Caco-2 (cell line): ENCODE data around the gene SIMC1. TPM values are rescaled to one million over a fixed set of nuclear protein-coding genes. Genes with fewer than 3 reads are reported as not detected.

Experiments used
- BruUV-seq: library from RNA; stranded (reverse); fragments of 400-500 nt; replicated peaks from 2 replicates; lab custom pipeline; 2021; lab: Mats Ljungman, UMichigan
- CTCF ChIA-PET: fragments of 300-600 bp; sonication (Branson Sonifier 250); formaldehyde crosslinking; loops from one replicate; lab custom pipeline; 2022; ENCODE audit warnings: antibody characterized with exemption; lab: Charles Lee
- POLR2A ChIA-PET: fragments of 300-600 bp; sonication (Branson Sonifier 250); formaldehyde crosslinking; loops from one replicate; lab custom pipeline; 2022; ENCODE audit warnings: antibody characterized with exemption; lab: Charles Lee
- DNase-seq, 2 experiments: peaks; one replicate each; pipeline versions ENCODE4 v3.0.0 to v3.0.0-alpha.2; 2020 to 2022
- H3K27me3 ChIP-seq: replicated peaks from 2 replicates; pipeline ENCODE4 v1.6.0; 2011; ENCODE audit warnings: low read length; ENCODE audit not compliant: control insufficient read depth, insufficient read depth
- H3K36me3 ChIP-seq: 2 replicates; pipeline ENCODE4 v1.5.1; 2011; ENCODE audit warnings: low read length; ENCODE audit not compliant: control insufficient read depth, insufficient read depth
- H3K4me1 ChIP-seq: fragments of 250-450 bp; sonication (Bioruptor Pico); 2 replicates; pipeline ENCODE4 v1.5.1; 2020; ENCODE audit warnings: mild to moderate bottlenecking
- H3K4me3 ChIP-seq: 2 replicates; pipeline ENCODE4 v1.5.1; 2011; ENCODE audit warnings: low read depth, mild to moderate bottlenecking, control low read depth, low read length
- H3K9me3 ChIP-seq: fragments of 250-450 bp; sonication (Bioruptor Pico); 2 replicates; pipeline ENCODE4 v1.5.1; 2020; ENCODE audit warnings: mild to moderate bottlenecking, moderate library complexity
- H3K27ac Mint-ChIP-seq: one replicate; pipeline ENCODE4 v1.8.0; 2022; ENCODE audit warnings: mixed read lengths; ENCODE audit not compliant: unreplicated experiment
- H3K27me3 Mint-ChIP-seq: one replicate; pipeline ENCODE4 v1.8.0; 2022; ENCODE audit warnings: mixed read lengths; ENCODE audit not compliant: insufficient read depth, unreplicated experiment
- H3K36me3 Mint-ChIP-seq: one replicate; pipeline ENCODE4 v1.8.0; 2022; ENCODE audit warnings: mild to moderate bottlenecking, mixed read lengths; ENCODE audit not compliant: insufficient read depth, unreplicated experiment
- H3K4me1 Mint-ChIP-seq: one replicate; pipeline ENCODE4 v1.8.0; 2022; ENCODE audit warnings: low read depth, mixed read lengths; ENCODE audit not compliant: unreplicated experiment
- H3K4me3 Mint-ChIP-seq: one replicate; pipeline ENCODE4 v1.8.0; 2022; ENCODE audit warnings: mild to moderate bottlenecking, moderate library complexity, mixed read lengths; ENCODE audit not compliant: unreplicated experiment
- H3K9me3 Mint-ChIP-seq: one replicate; pipeline ENCODE4 v1.8.0; 2022; ENCODE audit warnings: mixed read lengths; ENCODE audit not compliant: unreplicated experiment
- CTCF ChIP-seq, 2 experiments: fragments of 200-600 bp in 1 of 2; IDR thresholded peaks; 1 replicate in 1 of 2; 2 replicates in 1 of 2; pipeline versions ENCODE4 v1.5.1 to v1.8.0; 2011 to 2022; ENCODE audit warnings: antibody characterized with exemption in 1 of 2, control low read depth in 1 of 2, inconsistent platforms in 1 of 2, low read depth in 1 of 2, low read length in 1 of 2, mild to moderate bottlenecking in 1 of 2, moderate library complexity in 1 of 2; ENCODE audit not compliant: insufficient read depth in 1 of 2, severe bottlenecking in 1 of 2, unreplicated experiment in 1 of 2
- intact Hi-C: fragments of 100-400 bp; cut with micrococcal nuclease; formaldehyde crosslinking; loops from one replicate; pipeline ENCODE4 v1.10.0; 2022; ENCODE audit not compliant: unreplicated experiment
- total RNA-seq: library from RNA; stranded (reverse); gene quantifications from 2 replicates; pipeline ENCODE4 v1.2.3, GENCODE V29; 2022

The SIMC1 gene
- total RNA-seq, 1 experiment from 2014 or later = 42.3 TPM

- H3K9me3 Mint-ChIP-seq = no peaks in the 10 kb centered on the region
- peaks cover 4% of the 10 kb centered on the region; the same call in 1 of the 2 replicates for H3K4me1 ChIP-seq
- H3K4me1 Mint-ChIP-seq = no peaks in the 10 kb centered on the region
- BruUV-seq = no TSS peak
- H3K9me3 ChIP-seq = no peaks in the 10 kb centered on the region
- peaks cover 75% of the 10 kb centered on the region for H3K36me3 Mint-ChIP-seq
- ChIA-PET CTCF (no interaction called here), POLR2A (no interaction called here)
- H3K27ac Mint-ChIP-seq = no peak overlapping the region
- H3K4me3 Mint-ChIP-seq = no peak overlapping the region
- H3K36me3 ChIP-seq = no peaks in the 10 kb centered on the region
- no peaks in the 10 kb centered on the region for H3K27me3 ChIP-seq
- no peak overlapping the region for H3K4me3 ChIP-seq
- intact Hi-C loops = no loop called here
- H3K27me3 Mint-ChIP-seq = no peaks in the 10 kb centered on the region
- no peak for DNase-seq
- TF ChIP-seq CTCF (IDR thresholded peaks at IDR 0.05; ENCODE audit: insufficient read depth in 1 of 2, low read depth in 1 of 2, low read length in 1 of 2, severe bottlenecking in 1 of 2, unreplicated experiment in 1 of 2) = no peak
These were observed 146.2 kb downstream of the SIMC1 start for GRCh38 chr5:176384366-176384930.

GRCh38 chr5:176384991-176385390 lies 146.8 kb downstream of the SIMC1 start:
- Mint-ChIP-seq H3K36me3 (peaks cover 76% of the 10 kb centered on the region), H3K9me3 (no peaks in the 10 kb centered on the region), H3K4me3 (no peak overlapping the region), H3K4me1 (no peaks in the 10 kb centered on the region), H3K27ac (peak overlapping the region; percentile 30), H3K27me3 (no peaks in the 10 kb centered on the region)
- POLR2A ChIA-PET = no interaction called here
- no peaks in the 10 kb centered on the region for H3K27me3 ChIP-seq
- DNase-seq = no peak
- no TSS peak for BruUV-seq
- peaks cover 4% of the 10 kb centered on the region; the same call in 1 of the 2 replicates for H3K4me1 ChIP-seq
- CTCF ChIA-PET = no interaction called here
- no peaks in the 10 kb centered on the region for H3K36me3 ChIP-seq
- H3K4me3 ChIP-seq = no peak overlapping the region
- TF ChIP-seq CTCF (IDR thresholded peaks at IDR 0.05; ENCODE audit: insufficient read depth in 1 of 2, low read depth in 1 of 2, low read length in 1 of 2, severe bottlenecking in 1 of 2, unreplicated experiment in 1 of 2) = no peak
- intact Hi-C loops = no loop called here
- no peaks in the 10 kb centered on the region for H3K9me3 ChIP-seq

GRCh38 chr5:176386491-176386890 lies 148.3 kb downstream of the SIMC1 start:
- no peak overlapping the region for H3K4me3 ChIP-seq
- intact Hi-C loops = no loop called here
- DNase-seq = no peak
- no TSS peak for BruUV-seq
- Mint-ChIP-seq H3K4me1 (no peaks in the 10 kb centered on the region), H3K36me3 (peaks cover 90% of the 10 kb centered on the region), H3K4me3 (peak overlapping the region; percentile 87), H3K9me3 (no peaks in the 10 kb centered on the region), H3K27me3 (no peaks in the 10 kb centered on the region), H3K27ac (no peak overlapping the region)
- no peaks in the 10 kb centered on the region for H3K9me3 ChIP-seq
- no peaks in the 10 kb centered on the region for H3K36me3 ChIP-seq
- ChIA-PET POLR2A (no interaction called here), CTCF (no interaction called here)
- no peak for TF ChIP-seq CTCF (IDR thresholded peaks at IDR 0.05; ENCODE audit: insufficient read depth in 1 of 2, low read depth in 1 of 2, low read length in 1 of 2, severe bottlenecking in 1 of 2, unreplicated experiment in 1 of 2)
- no peaks in the 10 kb centered on the region for H3K27me3 ChIP-seq
- peaks cover 4% of the 10 kb centered on the region; the same call in 1 of the 2 replicates for H3K4me1 ChIP-seq
